ENCODE measurements around the gene DNAJC13. TPM values are rescaled to one million over a fixed set of nuclear protein-coding genes. Genes with fewer than 3 reads are reported as not detected.
A peak's percentile ranks its signal among the peaks of the same experiment; 100 is the strongest.

DNAJC13 gene
- total RNA-seq, 1 experiment from 2014 or later, result 33.7 TPM

DNA sequence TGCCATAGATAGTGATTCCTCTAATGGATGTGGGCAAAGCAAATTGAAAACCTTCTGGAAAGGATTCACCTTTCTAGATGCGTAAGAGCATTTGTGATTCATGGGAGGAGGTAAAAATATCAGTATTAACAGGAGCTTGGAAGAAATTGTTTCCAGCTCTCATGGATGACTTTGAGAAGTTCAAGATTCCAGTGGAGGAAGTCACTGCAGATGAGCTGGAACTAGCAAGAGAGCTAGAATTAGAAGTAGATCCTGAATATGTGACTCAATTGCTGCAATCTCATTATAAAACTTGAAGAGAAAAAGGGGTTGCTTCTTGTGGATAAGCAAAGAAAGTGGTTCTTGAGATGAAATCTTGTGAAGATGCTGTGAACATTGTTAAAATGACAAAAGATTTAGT lies 91.8 kb downstream of the DNAJC13 start:
- DNase-seq, result no peak
- Histone ChIP-seq H3K4me3 (no peak overlapping the region), H3K36me3 (peaks cover 65% of the 10 kb centered on the region), H3K9me3 (no peaks in the 10 kb centered on the region), H3K27me3 (no peaks in the 10 kb centered on the region)

DNA sequence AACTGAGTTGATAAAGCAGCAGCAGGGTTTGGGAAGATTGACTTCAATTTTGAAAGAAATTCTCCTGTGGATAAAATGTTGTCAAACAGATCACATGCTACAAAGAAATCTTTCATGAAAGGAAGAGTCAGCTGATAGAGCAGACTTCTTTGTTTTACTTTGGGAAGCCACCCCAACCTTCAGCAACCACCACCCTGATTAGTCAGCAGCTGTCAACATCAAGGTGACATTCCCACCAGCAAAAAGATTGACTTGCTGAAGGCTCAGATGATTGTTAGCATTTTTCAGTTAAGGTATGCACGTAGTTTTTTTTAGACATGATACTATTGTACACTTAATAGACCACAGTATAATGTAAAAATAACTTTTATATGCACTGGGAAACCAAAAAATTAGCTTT lies 92.2 kb downstream of the DNAJC13 start:
- Histone ChIP-seq H3K27me3 (no peaks in the 10 kb centered on the region), H3K4me3 (no peak overlapping the region), H3K9me3 (no peaks in the 10 kb centered on the region), H3K36me3 (peaks cover 65% of the 10 kb centered on the region)
- DNase-seq, result no peak

DNA sequence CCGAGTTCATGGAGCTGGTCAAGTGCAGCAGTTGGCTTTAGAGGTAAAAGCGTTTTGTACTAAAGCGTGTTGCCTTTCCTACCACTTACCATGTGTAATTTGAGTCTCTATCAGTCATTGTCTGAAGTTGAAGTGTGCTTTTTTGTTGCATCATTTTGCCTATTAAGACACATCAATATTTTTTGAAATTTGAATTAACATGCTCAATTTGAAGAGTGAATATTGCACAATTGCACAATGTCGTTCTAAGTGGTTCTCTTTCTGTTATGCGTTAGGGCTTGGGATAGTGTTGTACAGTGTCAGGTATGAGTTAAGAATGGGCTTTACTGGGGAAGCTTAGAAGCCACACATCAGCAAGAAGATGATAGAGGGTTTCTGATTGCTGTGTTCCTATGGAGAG lies 95.8 kb downstream of the DNAJC13 start:
- no peak overlapping the region for H3K4me3 ChIP-seq
- H3K27me3 ChIP-seq, result no peaks in the 10 kb centered on the region
- DNase-seq, result no peak
- peaks cover 64% of the 10 kb centered on the region for H3K36me3 ChIP-seq
- no peaks in the 10 kb centered on the region for H3K9me3 ChIP-seq

DNA sequence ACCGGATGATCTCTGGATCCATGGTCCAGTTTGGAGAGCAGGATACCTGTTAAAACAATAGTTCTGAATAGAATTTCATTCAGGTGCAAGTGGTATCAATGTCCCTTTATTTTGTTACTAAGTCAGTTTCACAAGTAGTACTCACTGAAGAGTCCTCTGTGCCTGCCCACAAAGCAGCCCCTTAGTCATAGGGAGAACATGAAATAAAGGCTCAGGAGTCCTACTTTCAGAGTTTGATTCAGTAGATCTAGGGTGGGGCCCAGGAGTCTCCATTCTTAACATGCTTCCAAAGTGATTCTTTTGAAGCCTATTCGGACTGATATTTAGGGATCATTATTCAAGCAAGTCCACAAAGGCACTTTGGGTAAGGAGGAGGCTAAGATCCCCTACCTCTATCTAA lies 100.0 kb downstream of the DNAJC13 start:
- Histone ChIP-seq H3K4me3 (no peak overlapping the region), H3K27me3 (no peaks in the 10 kb centered on the region), H3K36me3 (peaks cover 51% of the 10 kb centered on the region), H3K9me3 (no peaks in the 10 kb centered on the region)
- no peak for DNase-seq

DNA sequence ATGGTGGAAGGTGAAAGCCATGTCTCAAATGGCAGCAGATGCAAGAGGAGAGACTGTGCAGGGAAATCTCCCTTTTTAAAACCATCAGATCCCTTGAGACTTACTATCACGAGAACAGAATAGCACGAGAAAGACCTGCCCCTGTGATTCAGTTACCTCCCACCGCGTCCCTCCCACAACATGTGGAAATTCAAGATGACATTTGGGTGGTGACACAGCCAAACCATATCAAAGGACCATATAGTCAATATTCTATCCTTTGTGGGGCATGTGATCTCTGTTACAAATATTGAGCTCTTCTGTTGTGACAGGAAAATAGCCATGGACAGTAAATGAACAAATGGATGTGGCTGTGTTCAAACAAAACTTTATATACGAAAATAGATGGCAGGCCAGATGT lies 102.6 kb downstream of the DNAJC13 start:
- Histone ChIP-seq H3K27me3 (no peaks in the 10 kb centered on the region), H3K36me3 (peaks cover 57% of the 10 kb centered on the region), H3K4me3 (no peak overlapping the region), H3K9me3 (no peaks in the 10 kb centered on the region)
- DNase-seq, result no peak

DNA sequence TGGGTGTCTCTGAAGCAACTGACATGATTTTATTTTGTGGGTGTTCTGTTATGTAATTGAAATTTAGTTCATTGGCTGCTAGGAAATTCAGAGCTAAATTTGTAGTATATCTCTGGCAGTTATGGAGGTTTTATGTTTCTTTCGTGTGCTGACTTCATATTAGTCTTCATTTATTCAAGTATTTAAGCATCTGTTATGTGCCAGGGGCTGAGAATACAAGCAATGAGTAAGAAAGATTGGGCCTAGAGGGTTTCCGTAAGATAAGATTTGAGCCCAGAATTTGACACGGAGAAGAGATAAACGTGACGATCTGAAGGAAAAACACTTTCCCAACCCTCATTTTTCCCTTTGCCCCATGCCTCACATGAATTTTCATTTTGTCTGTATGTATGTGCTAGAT lies 104.6 kb downstream of the DNAJC13 start:
- Histone ChIP-seq H3K4me3 (no peak overlapping the region), H3K9me3 (no peaks in the 10 kb centered on the region), H3K27me3 (no peaks in the 10 kb centered on the region), H3K36me3 (peaks cover 54% of the 10 kb centered on the region)
- no peak for DNase-seq

DNA sequence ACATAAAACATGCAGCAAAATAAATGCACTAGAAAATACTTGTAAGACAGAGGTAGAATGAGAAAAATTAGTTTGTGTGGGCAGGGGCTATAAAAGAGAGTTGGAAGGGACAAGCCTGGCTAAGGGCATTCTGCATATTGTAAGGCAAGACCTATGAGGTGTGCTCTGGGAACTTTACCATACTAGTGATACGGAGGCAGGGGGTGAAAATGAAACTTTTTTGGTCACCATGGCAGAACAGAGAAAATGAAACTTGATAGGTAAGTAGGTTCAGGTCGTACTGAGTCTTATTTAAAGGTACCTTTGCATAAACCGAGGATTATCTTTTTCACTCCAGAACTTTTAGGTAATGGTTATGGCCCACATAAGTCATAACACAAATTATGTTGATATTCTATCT lies 105.1 kb downstream of the DNAJC13 start:
- Histone ChIP-seq H3K36me3 (peaks cover 54% of the 10 kb centered on the region), H3K9me3 (no peaks in the 10 kb centered on the region), H3K27me3 (no peaks in the 10 kb centered on the region), H3K4me3 (no peak overlapping the region)
- no peak for DNase-seq

DNA sequence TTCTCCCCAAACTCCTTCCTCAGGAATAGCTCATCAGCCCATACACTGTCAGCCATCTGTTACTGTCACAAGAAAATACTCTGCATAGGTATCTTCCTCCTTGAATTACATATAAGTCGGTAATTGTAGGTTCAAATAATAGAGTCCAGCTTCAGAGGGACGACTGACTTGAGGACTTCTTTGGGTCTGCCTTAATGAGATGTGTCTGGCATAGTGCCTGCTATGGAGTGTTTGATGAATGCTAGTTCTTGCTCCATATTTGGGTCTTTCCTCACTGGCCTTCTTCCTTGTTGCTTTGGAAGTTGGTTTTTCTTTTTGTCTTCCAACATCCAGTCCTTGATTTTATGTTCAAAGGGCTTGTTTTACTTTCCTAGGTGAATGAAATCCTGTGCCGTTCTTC lies 113.3 kb downstream of the DNAJC13 start:
- H3K9me3 ChIP-seq, result no peaks in the 10 kb centered on the region

DNA sequence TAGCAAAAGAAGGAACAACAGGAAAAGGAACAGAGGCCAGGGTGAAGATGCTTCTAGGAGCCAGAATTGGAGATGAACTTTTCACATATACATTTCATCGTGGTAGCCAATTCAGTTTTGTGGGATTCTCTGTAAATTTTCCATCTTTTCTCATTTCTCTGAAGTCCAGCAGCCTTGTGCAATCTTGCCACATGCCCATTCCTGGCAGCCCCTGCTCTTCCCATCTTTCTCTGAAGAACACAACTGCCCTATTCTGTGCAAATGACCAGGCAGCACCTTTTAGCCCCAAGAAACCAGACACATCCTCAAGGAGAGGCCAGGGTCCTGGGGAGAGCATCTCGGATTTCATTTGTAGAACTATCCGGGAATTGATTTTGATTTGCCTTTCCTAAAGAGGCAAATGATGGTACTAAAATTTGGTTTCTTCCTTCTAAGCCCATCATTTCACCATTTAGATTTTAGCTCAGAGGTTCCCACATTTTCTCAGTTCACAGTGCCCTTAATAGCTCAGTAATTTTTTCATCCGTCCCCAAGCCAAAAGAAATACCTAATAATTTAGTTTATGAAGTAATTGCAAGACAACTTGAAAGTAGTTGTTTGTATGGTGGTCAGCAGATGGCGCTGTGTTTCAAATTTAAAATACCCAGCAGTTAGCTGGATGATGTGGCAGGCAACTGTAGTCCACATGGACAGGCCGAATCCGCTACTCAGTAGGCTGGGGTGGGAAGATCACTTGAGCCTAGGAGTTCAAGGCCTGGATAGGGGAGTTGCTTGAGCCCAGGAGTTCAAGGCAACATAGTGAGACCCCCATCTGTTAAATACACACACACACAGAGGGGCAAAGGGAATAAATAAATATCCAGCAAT lies 118.5 kb downstream of the DNAJC13 start:
- H3K36me3 ChIP-seq, result peaks cover 45% of the 10 kb centered on the region
- DNase-seq, result peak; percentile 62

More for the DNA sequence above, 113.3 kb downstream of the DNAJC13 start:
- Histone ChIP-seq H3K27me3 (no peaks in the 10 kb centered on the region), H3K36me3 (peaks cover 57% of the 10 kb centered on the region), H3K4me3 (no peak overlapping the region)
- DNase-seq, result no peak

DNA sequence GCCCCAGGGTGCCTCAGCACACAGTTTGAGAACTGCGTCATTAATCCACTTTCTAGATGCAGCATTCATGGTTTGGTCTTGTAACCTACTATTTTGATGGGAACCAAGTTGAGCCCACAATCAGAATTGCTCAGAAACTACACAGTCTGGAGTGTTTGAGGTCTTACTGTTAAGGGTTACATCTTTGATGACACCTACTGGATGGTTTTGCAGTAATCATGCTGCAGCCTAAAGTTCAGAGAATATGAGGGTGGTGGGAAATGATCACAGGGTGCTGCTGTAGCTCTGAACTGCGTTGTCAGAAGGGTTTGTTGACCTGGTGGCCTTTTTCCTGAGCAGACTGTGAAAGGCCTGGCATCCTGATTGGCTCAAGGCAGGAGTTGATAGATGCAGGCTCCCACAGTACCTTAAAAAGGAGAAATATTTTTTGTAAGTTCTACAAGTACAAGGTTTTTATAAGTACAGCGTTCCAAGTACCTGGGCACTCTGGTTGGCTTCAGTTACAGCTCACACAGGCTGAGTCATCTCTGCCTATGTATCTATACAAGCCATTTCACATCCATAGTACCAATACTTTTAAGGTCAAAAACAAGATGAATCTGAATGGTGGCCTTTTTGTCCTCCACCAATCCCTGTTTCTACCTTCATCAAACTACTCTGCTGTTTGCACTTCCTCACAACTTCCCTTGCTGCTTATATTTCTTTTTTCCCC lies 119.3 kb downstream of the DNAJC13 start:
- Histone ChIP-seq H3K4me3 (no peak overlapping the region), H3K36me3 (peaks cover 48% of the 10 kb centered on the region), H3K9me3 (no peaks in the 10 kb centered on the region), H3K27me3 (no peaks in the 10 kb centered on the region)
- DNase-seq, result no peak

More for the DNA sequence above, 118.5 kb downstream of the DNAJC13 start:
- no peaks in the 10 kb centered on the region for H3K27me3 ChIP-seq
- H3K9me3 ChIP-seq, result no peaks in the 10 kb centered on the region
- H3K4me3 ChIP-seq, result no peak overlapping the region

DNA sequence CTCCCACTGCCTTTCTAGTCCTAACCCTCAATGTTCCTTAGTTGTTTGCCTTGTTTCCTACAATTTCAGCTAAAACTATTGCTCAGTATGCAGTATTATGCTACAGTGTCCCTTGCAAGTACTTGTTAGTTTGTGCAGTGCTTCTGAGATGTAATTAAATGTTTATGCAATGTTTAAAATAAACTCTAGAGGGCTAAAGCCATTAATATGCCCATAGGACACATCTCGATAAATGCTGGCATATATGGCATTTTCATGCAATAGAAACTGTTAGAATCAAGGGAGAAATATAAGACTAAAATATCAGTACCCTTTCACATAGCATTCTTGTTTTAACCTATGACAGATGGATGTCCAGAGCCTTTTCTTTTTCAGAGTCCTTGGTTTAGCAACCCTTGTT lies 120.0 kb downstream of the DNAJC13 start:
- H3K4me3 ChIP-seq, result no peak overlapping the region
- H3K27me3 ChIP-seq, result no peaks in the 10 kb centered on the region
- H3K36me3 ChIP-seq, result peaks cover 51% of the 10 kb centered on the region
- no peak for DNase-seq
- no peaks in the 10 kb centered on the region for H3K9me3 ChIP-seq

DNA sequence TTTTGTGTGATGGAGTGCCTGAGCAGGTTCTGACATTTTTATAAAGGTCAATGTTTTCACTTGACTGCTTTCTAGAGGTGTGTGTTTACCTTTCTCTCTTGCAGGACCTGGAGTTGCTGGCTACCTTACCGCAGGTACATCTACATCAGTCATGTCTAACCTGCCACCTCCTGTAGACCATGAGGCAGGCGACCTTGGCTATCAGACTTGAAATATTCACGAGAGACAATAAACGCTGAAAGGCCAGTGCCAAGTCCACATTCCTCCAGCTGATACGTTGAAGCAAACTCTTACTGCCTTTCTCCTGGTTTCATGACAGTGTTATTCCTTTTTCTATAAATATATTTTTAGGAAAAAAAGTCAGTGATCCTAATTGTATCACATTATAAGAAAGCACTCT lies 120.8 kb downstream of the DNAJC13 start:
- DNase-seq, result no peak
- peaks cover 51% of the 10 kb centered on the region for H3K36me3 ChIP-seq

DNA sequence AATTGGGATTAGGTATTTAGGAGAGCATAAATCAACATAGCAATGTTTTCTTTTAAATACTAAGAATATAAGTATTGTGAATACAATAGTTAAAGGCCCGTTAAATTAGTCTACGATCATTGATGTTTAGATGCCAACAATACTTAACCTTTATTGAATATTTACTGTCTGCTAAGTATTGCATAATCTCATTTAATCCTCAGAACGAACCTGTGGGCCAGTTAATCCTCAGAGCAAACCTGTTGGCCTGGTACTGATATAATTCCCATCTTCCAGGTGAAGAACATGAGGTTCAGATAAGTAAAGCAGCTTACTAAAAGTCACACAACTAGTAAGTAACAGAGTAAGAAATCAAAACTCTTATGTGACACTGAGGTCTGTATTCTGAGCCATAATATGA lies 122.4 kb downstream of the DNAJC13 start:
- Histone ChIP-seq H3K36me3 (peaks cover 44% of the 10 kb centered on the region), H3K9me3 (no peaks in the 10 kb centered on the region), H3K27me3 (no peaks in the 10 kb centered on the region), H3K4me3 (no peak overlapping the region)
- no peak for DNase-seq

More for the DNA sequence above, 120.8 kb downstream of the DNAJC13 start:
- Histone ChIP-seq H3K4me3 (no peak overlapping the region), H3K9me3 (no peaks in the 10 kb centered on the region), H3K27me3 (no peaks in the 10 kb centered on the region)

DNA sequence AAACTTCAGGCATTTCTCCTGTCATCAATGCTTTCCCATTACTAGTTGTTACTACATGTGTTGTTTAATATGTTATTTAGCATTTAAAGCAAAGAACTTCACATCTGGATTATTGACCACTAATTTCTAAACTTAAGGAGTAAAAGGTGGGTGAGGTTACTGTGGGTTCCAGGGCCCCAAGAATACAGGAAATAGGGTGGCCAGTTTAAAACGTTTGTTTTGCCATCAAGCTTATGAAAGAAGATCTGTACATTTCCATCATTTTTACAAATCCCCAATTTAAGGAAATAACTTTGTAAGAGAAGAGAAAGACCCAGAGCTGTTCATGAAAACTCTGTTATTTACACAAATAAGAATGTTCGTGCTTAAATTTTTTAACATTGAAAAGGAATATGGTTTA lies 125.3 kb downstream of the DNAJC13 start:
- DNase-seq, result no peak
- Histone ChIP-seq H3K27me3 (no peaks in the 10 kb centered on the region), H3K36me3 (peaks cover 28% of the 10 kb centered on the region), H3K4me3 (no peak overlapping the region), H3K9me3 (no peaks in the 10 kb centered on the region)

DNA sequence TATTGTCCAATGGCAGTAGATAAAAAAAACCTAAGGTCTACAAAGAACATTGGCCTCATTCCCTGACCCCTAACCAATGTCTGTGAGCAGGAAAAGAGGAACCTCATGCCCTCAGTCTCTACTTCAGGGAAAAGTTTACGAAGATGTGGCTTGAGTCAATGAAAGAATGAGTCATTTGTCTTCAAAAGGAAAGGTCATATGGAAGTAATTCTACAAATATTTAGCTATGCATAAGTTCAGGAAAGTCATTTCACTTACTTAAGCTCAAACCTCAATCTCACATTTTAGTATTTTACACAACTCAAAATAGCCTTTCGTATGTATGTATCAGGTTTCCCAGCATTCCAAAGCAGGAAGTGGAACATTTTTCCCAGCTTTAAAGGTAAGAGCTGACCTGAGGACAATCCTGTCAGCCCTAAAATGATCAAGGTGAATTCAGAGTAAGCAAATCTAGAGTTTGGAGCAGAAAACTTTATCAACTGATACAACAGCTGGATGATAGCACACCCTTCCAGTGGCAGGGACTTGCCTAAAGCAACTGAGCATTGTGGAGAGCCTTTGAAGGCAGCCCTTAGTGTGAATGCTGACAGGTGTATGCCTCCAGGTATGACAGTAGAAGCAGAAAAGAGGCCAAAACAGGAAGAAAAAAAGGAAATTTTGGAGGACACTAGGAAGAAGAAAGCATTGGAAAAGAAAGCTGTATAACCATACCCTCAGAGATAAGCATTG lies 125.9 kb downstream of the DNAJC13 start:
- Histone ChIP-seq H3K4me3 (no peak overlapping the region), H3K36me3 (peaks cover 22% of the 10 kb centered on the region), H3K27me3 (no peaks in the 10 kb centered on the region), H3K9me3 (no peaks in the 10 kb centered on the region)
- DNase-seq, result peak; percentile 50

DNA sequence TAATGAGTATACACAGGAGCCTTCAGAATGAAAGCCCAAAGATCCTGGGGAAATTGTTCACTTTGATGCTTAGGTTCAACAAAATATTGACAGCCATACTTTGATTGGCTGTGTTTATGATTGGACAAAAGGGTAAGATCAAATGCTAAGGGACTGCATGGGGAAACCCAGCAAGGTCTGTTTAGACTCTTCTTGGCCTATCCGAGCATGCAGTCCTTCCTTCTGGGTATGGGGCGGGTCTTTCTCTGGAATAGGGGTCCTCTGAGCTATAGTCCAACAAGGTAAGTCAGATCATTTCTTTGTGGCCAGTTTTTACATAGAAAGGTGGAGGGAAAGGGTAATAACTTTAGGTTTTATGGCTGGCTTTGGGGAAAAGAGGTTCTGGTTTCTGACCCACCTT lies 126.8 kb downstream of the DNAJC13 start:
- no peak overlapping the region for H3K4me3 ChIP-seq

DNA sequence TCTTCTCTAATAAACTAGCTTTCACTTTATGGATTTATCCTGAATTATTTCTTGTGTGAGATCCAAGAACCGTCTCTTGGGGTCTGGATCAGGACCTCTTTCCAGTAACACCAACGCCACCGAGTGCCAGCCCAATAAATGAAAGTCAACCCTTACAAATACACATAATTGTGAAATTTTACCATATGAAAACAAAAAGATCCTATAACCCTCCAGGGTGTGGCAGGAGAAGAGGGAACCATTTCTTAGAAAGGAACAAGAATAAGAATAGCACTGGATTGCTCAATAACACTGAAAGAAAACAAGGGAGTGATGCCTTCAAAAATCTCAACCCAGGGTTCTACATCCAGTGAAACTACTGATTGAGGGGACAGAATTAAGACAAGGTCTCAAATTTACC lies 128.2 kb downstream of the DNAJC13 start:
- Histone ChIP-seq H3K9me3 (no peaks in the 10 kb centered on the region), H3K36me3 (peaks cover 14% of the 10 kb centered on the region), H3K27me3 (no peaks in the 10 kb centered on the region), H3K4me3 (no peak overlapping the region)
- no peak for DNase-seq

More for the DNA sequence above, 126.8 kb downstream of the DNAJC13 start:
- Histone ChIP-seq H3K36me3 (peaks cover 22% of the 10 kb centered on the region), H3K9me3 (no peaks in the 10 kb centered on the region), H3K27me3 (no peaks in the 10 kb centered on the region)
- no peak for DNase-seq

Measured in MG63 (cell line).